ENCODE results near the gene SARS1. TPM values are rescaled to one million over a fixed set of nuclear protein-coding genes. Genes with fewer than 3 reads are reported as not detected.

SARS1 gene
- total RNA-seq, 1 donor from 2014 or later = 156 TPM

- Mint-ChIP-seq H3K9me3 (no peaks in the 10 kb centered on the region), H3K27me3 (ENCODE audit: low read depth) (no peaks in the 10 kb centered on the region), H3K4me3 (no peak overlapping the region), H3K36me3 (ENCODE audit: low read depth) (no peaks in the 10 kb centered on the region), H3K27ac (ENCODE audit: unreplicated experiment) (peak overlapping the region; percentile 40), H3K4me1 (peaks cover 3% of the 10 kb centered on the region)
- TF ChIP-seq, protein P1, sequence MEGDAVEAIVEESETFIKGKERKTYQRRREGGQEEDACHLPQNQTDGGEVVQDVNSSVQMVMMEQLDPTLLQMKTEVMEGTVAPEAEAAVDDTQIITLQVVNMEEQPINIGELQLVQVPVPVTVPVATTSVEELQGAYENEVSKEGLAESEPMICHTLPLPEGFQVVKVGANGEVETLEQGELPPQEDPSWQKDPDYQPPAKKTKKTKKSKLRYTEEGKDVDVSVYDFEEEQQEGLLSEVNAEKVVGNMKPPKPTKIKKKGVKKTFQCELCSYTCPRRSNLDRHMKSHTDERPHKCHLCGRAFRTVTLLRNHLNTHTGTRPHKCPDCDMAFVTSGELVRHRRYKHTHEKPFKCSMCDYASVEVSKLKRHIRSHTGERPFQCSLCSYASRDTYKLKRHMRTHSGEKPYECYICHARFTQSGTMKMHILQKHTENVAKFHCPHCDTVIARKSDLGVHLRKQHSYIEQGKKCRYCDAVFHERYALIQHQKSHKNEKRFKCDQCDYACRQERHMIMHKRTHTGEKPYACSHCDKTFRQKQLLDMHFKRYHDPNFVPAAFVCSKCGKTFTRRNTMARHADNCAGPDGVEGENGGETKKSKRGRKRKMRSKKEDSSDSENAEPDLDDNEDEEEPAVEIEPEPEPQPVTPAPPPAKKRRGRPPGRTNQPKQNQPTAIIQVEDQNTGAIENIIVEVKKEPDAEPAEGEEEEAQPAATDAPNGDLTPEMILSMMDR (conservative IDR thresholded peaks at IDR 0.05) = no peak
- DNase-seq (ENCODE audit: low read depth, low spot score) = no peak
These were observed 27.6 kb upstream of the SARS1 start for GRCh38 chr1:109185990-109186732.

GRCh38 chr1:109186733-109187086 is 27.0 kb upstream of the SARS1 start:
- Mint-ChIP-seq H3K36me3 (ENCODE audit: low read depth) (no peaks in the 10 kb centered on the region), H3K27ac (ENCODE audit: unreplicated experiment) (peak overlapping the region; percentile 35), H3K27me3 (ENCODE audit: low read depth) (no peaks in the 10 kb centered on the region), H3K4me3 (no peak overlapping the region), H3K4me1 (peaks cover 3% of the 10 kb centered on the region), H3K9me3 (no peaks in the 10 kb centered on the region)
- TF ChIP-seq, protein P1 (conservative IDR thresholded peaks at IDR 0.05) = no peak
- no peak for DNase-seq (ENCODE audit: low read depth, low spot score)

DNA sequence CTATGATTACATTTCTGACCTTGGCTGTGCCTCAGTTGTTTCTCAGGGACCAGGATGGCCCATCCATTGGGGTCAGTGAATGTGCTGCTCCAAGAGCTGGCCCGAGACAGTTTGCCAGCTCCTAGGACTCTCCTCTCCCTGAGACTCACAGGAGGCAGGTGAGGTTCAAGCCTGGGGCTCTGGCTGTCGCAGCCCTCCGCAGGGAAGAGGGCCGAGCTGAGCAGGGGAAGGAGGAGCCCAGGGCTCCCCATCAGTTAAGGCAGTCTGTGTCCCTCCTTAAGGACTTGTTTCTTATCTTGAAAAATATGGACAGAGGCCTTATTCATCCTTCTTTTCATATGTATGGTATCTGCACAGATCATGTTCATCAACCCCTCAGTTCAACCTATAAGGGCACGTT is 26.6 kb upstream of the SARS1 start:
- DNase-seq (ENCODE audit: low read depth, low spot score) = no peak
- H3K4me1 Mint-ChIP-seq = peaks cover 3% of the 10 kb centered on the region
- no peak overlapping the region for H3K27ac Mint-ChIP-seq (ENCODE audit: unreplicated experiment)
- H3K9me3 Mint-ChIP-seq = no peaks in the 10 kb centered on the region
- no peaks in the 10 kb centered on the region for H3K36me3 Mint-ChIP-seq (ENCODE audit: low read depth)
- no peaks in the 10 kb centered on the region for H3K27me3 Mint-ChIP-seq (ENCODE audit: low read depth)
- TF ChIP-seq, protein P1 (conservative IDR thresholded peaks at IDR 0.05) = no peak
- H3K4me3 Mint-ChIP-seq = no peak overlapping the region

- H3K27ac Mint-ChIP-seq (ENCODE audit: unreplicated experiment) = no peak overlapping the region
- DNase-seq (ENCODE audit: low read depth, low spot score) = no peak
- no peaks in the 10 kb centered on the region for H3K9me3 Mint-ChIP-seq
- peaks cover 3% of the 10 kb centered on the region for H3K4me1 Mint-ChIP-seq
- H3K27me3 Mint-ChIP-seq (ENCODE audit: low read depth) = no peaks in the 10 kb centered on the region
- H3K4me3 Mint-ChIP-seq = no peak overlapping the region
- TF ChIP-seq, protein P1 (conservative IDR thresholded peaks at IDR 0.05) = no peak
- no peaks in the 10 kb centered on the region for H3K36me3 Mint-ChIP-seq (ENCODE audit: low read depth)
These were observed 25.5 kb upstream of the SARS1 start for GRCh38 chr1:109188200-109188599.

DNA sequence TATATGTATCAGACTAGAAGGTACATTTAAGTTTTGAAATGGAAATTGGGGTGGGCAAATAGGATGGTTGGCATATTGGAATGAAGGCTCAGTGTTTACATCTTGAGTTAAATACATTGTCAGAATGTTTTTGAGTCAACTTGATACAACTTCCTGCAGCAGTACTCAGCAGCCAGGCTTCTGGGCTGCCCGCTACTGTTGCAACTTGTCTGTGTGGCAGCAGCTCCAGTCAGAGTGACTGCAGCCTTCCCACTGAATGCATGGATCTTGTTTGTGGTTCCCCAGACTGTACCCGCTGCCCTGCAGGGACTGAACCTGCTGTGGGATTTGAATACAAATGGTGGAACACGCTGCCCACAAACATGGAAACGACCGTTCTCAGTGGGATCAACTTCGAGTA is 24.9 kb upstream of the SARS1 start:
- DNase-seq (ENCODE audit: low read depth, low spot score) = no peak
- Mint-ChIP-seq H3K4me3 (no peak overlapping the region), H3K27me3 (ENCODE audit: low read depth) (no peaks in the 10 kb centered on the region), H3K9me3 (no peaks in the 10 kb centered on the region), H3K27ac (ENCODE audit: unreplicated experiment) (no peak overlapping the region), H3K36me3 (ENCODE audit: low read depth) (no peaks in the 10 kb centered on the region), H3K4me1 (peaks cover 3% of the 10 kb centered on the region)
- TF ChIP-seq, protein P1 (conservative IDR thresholded peaks at IDR 0.05) = no peak
